H9 (cell line): ENCODE data around the gene GHRHR. TPM values are rescaled to one million over a fixed set of nuclear protein-coding genes. Genes with fewer than 3 reads are reported as not detected.

ENCODE experiments used
- DNase-seq: peaks from one replicate; pipeline ENCODE4 v3.0.0-alpha.2; 2017
- H2AFZ ChIP-seq: one replicate; pipeline ENCODE4 v1.6.1; 2013; ENCODE audit warnings: mild to moderate bottlenecking, low read length, control low read depth, moderate library complexity
- H2AK5ac ChIP-seq: 2 replicates; pipeline ENCODE4 v1.6.1; 2013; ENCODE audit warnings: low read length, control low read depth, mixed read lengths; ENCODE audit not compliant: insufficient read length
- H2BK120ac ChIP-seq: one replicate; pipeline ENCODE4 v1.6.1; 2013; ENCODE audit warnings: low read depth, mild to moderate bottlenecking, low read length, control low read depth, inconsistent platforms; ENCODE audit not compliant: poor library complexity, severe bottlenecking
- H2BK12ac ChIP-seq: 2 replicates; pipeline ENCODE4 v1.6.1; 2013; ENCODE audit warnings: low read length, control low read depth, mixed read lengths, low read depth; ENCODE audit not compliant: insufficient read length
- H2BK15ac ChIP-seq: 2 replicates; pipeline ENCODE4 v1.6.1; 2013; ENCODE audit warnings: low read depth, low read length, control low read depth
- H2BK20ac ChIP-seq: one replicate; pipeline ENCODE4 v1.6.1; 2013; ENCODE audit warnings: low read depth, mild to moderate bottlenecking, low read length, control low read depth, inconsistent platforms; ENCODE audit not compliant: poor library complexity, severe bottlenecking
- H2BK5ac ChIP-seq: 2 replicates; pipeline ENCODE4 v1.6.1; 2013; ENCODE audit warnings: low read length, control low read depth, mixed read lengths; ENCODE audit not compliant: insufficient read length
- H3K14ac ChIP-seq: 2 replicates; pipeline ENCODE4 v1.6.1; 2013; ENCODE audit warnings: low read length, control low read depth; ENCODE audit not compliant: insufficient read depth
- H3K18ac ChIP-seq: 2 replicates; pipeline ENCODE4 v1.6.1; 2013; ENCODE audit warnings: low read depth, mild to moderate bottlenecking, mixed read lengths, low read length, control low read depth; ENCODE audit not compliant: insufficient read length
- H3K23ac ChIP-seq: 2 replicates; pipeline ENCODE4 v1.6.1; 2013; ENCODE audit warnings: low read length, control low read depth, mixed read lengths, low read depth; ENCODE audit not compliant: insufficient read length
- H3K23me2 ChIP-seq: 2 replicates; pipeline ENCODE4 v1.6.1; 2013; ENCODE audit warnings: low read depth, mild to moderate bottlenecking, mixed read lengths, low read length, control low read depth; ENCODE audit not compliant: insufficient read length, poor library complexity, severe bottlenecking
- H3K27ac ChIP-seq: 2 replicates; pipeline ENCODE4 v1.5.1; 2013; ENCODE audit warnings: low read length, control low read depth, mixed read lengths, low read depth; ENCODE audit not compliant: insufficient read length
- H3K27me3 ChIP-seq: 2 replicates; pipeline ENCODE4 v1.6.1; 2013; ENCODE audit warnings: low read length, control low read depth, inconsistent platforms; ENCODE audit not compliant: insufficient read depth
- H3K4ac ChIP-seq: 2 replicates; pipeline ENCODE4 v1.6.1; 2013; ENCODE audit warnings: low read depth, mild to moderate bottlenecking, control low read depth, inconsistent platforms, low read length, moderate library complexity
- H3K4me1 ChIP-seq: 2 replicates; pipeline ENCODE4 v1.6.1; 2013; ENCODE audit warnings: low read length, control low read depth, inconsistent platforms; ENCODE audit not compliant: insufficient read depth
- H3K4me2 ChIP-seq: 2 replicates; pipeline ENCODE4 v1.6.1; 2013; ENCODE audit warnings: low read length, control low read depth, mixed read lengths; ENCODE audit not compliant: insufficient read length, insufficient read depth
- H3K56ac ChIP-seq: 2 replicates; pipeline ENCODE4 v1.6.1; 2013; ENCODE audit warnings: low read depth, mild to moderate bottlenecking, mixed read lengths, low read length, control low read depth; ENCODE audit not compliant: insufficient read length
- H3K79me1 ChIP-seq: 2 replicates; pipeline ENCODE4 v1.6.1; 2013; ENCODE audit warnings: low read depth, mild to moderate bottlenecking, moderate library complexity, low read length, control low read depth, inconsistent platforms; ENCODE audit not compliant: insufficient read depth, poor library complexity, severe bottlenecking
- H3K79me2 ChIP-seq: 2 replicates; pipeline ENCODE4 v1.6.1; 2013; ENCODE audit warnings: low read length, control low read depth, inconsistent platforms; ENCODE audit not compliant: insufficient read depth
- H3K9ac ChIP-seq: 2 replicates; pipeline ENCODE4 v1.6.1; 2013; ENCODE audit warnings: low read length, control low read depth, mixed read lengths; ENCODE audit not compliant: insufficient read length; ENCODE audit errors: extremely low read depth
- H3K9me3 ChIP-seq: one replicate; pipeline ENCODE4 v1.6.1; 2013; ENCODE audit warnings: low read depth, low read length, inconsistent platforms; ENCODE audit not compliant: control insufficient read depth
- H3T11ph ChIP-seq: one replicate; pipeline ENCODE4 v1.6.1; 2013; ENCODE audit warnings: mild to moderate bottlenecking, low read length, control low read depth, inconsistent platforms
- H4K20me1 ChIP-seq: one replicate; pipeline ENCODE4 v1.6.1; 2013; ENCODE audit not compliant: control insufficient read depth, insufficient read length, insufficient read depth
- H4K5ac ChIP-seq: 2 replicates; pipeline ENCODE4 v1.6.1; 2013; ENCODE audit warnings: low read depth, mild to moderate bottlenecking, mixed read lengths, low read length, control low read depth; ENCODE audit not compliant: insufficient read length
- H4K8ac ChIP-seq: replicated peaks from 2 replicates; pipeline ENCODE4 v1.6.1; 2013; ENCODE audit warnings: low read length, control low read depth, mixed read lengths, low read depth; ENCODE audit not compliant: insufficient read length
- H4K91ac ChIP-seq: 2 replicates; pipeline ENCODE4 v1.6.1; 2013; ENCODE audit warnings: low read depth, mild to moderate bottlenecking, moderate library complexity, mixed read lengths, low read length, control low read depth; ENCODE audit not compliant: insufficient read length
- H3K27ac Mint-ChIP-seq, 3 experiments: 2 replicates in 2 of 3; 3 replicates in 1 of 3; pipeline ENCODE4 v1.8.0; 2020 to 2021; ENCODE audit warnings: mixed read lengths in 3 of 3, mild to moderate bottlenecking in 1 of 3, moderate library complexity in 1 of 3
- H3K27me3 Mint-ChIP-seq: 2 replicates; pipeline ENCODE4 v1.8.0; 2021; ENCODE audit warnings: low read depth, mild to moderate bottlenecking, moderate library complexity, mixed read lengths
- H3K36me3 Mint-ChIP-seq, 3 experiments: 2 replicates in 2 of 3; 3 replicates in 1 of 3; pipeline ENCODE4 v1.8.0; 2020 to 2021; ENCODE audit warnings: low read depth in 3 of 3, mixed read lengths in 3 of 3; ENCODE audit not compliant: insufficient read depth in 1 of 3
- H3K4me1 Mint-ChIP-seq, 2 experiments: 2 replicates each; pipeline ENCODE4 v1.8.0; 2020; ENCODE audit warnings: mixed read lengths in 2 of 2
- H3K4me3 Mint-ChIP-seq, 2 experiments: 2 replicates in 1 of 2; 3 replicates in 1 of 2; pipeline ENCODE4 v1.8.0; 2020 to 2021; ENCODE audit warnings: mild to moderate bottlenecking in 2 of 2, mixed read lengths in 2 of 2, moderate library complexity in 1 of 2
- H3K9me3 Mint-ChIP-seq, 2 experiments: 2 replicates in 1 of 2; 3 replicates in 1 of 2; pipeline ENCODE4 v1.8.0; 2020; ENCODE audit warnings: mild to moderate bottlenecking in 2 of 2, mixed read lengths in 2 of 2, moderate library complexity in 1 of 2
- WGBS: extraction: QIAGEN DNeasy Blood & Tissue Kit; methylation state at CpG from one replicate; pipeline ENCODE4 v1.1.7; 2013; ENCODE audit warnings: missing lambda C conversion rate, low lambda C conversion rate, mixed read lengths; ENCODE audit not compliant: insufficient read length; ENCODE audit errors: extremely low coverage; 5-methylcytosine and 5-hydroxymethylcytosine counted together
- total RNA-seq: library from RNA; stranded (reverse); gene quantifications from 2 replicates; pipeline ENCODE4 v1.2.1, GENCODE V29; 2021
- TF ChIP-seq, protein P1 (sequence below): fragments of 200-600 bp; sonication (generic); conservative IDR thresholded peaks from 3 replicates; pipeline ENCODE4 v1.8.0; 2021; ENCODE audit warnings: antibody characterized with exemption, mild to moderate bottlenecking

GHRHR gene
- total RNA-seq, 1 experiment from 2014 or later: 7.4 TPM

DNA sequence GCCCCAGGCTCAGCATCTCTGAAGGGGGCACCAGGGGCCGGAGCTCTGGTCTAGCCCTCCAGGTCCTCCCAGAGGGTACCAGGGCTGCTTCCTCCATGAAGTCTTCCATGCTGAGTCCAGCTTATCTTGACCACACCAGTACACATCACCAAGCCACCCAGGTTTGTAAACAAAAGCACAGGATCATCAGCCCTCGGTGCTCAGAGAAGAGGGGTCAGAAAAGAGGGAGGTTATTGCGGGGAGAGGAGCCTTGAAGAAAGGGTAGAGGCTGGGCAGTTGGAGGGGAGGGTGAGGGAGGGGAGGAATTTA lies 28.2 kb upstream of the GHRHR start:
- Histone ChIP-seq H2BK15ac (no peak overlapping the region), H3K4me1 (no peaks in the 10 kb centered on the region), H3K4ac (no peak overlapping the region), H3K4me2 (no peak overlapping the region), H3K79me1 (no peaks in the 10 kb centered on the region), H2BK5ac (no peak overlapping the region), H3T11ph (no peak overlapping the region), H3K56ac (no peak overlapping the region), H2BK120ac (no peak overlapping the region), H2AK5ac (no peak overlapping the region), H3K9ac (no peak overlapping the region), H2AFZ (no peak overlapping the region), H3K23me2 (peaks cover 3% of the 10 kb centered on the region), H3K23ac (no peak overlapping the region), H4K91ac (no peak overlapping the region), H3K27me3 (no peaks in the 10 kb centered on the region; the same call in 1 of the 2 replicates), H3K79me2 (no peaks in the 10 kb centered on the region), H3K14ac (no peak overlapping the region), H3K18ac (no peak overlapping the region), H2BK20ac (no peak overlapping the region), H2BK12ac (no peak overlapping the region), H4K20me1 (no peaks in the 10 kb centered on the region), H3K9me3 (no peaks in the 10 kb centered on the region), H3K27ac (no peak overlapping the region), H4K8ac (no peak overlapping the region), H4K5ac (no peak overlapping the region)
- no CpG with 5 or more reads among the region's 3 CpGs for WGBS
- TF ChIP-seq, protein P1, sequence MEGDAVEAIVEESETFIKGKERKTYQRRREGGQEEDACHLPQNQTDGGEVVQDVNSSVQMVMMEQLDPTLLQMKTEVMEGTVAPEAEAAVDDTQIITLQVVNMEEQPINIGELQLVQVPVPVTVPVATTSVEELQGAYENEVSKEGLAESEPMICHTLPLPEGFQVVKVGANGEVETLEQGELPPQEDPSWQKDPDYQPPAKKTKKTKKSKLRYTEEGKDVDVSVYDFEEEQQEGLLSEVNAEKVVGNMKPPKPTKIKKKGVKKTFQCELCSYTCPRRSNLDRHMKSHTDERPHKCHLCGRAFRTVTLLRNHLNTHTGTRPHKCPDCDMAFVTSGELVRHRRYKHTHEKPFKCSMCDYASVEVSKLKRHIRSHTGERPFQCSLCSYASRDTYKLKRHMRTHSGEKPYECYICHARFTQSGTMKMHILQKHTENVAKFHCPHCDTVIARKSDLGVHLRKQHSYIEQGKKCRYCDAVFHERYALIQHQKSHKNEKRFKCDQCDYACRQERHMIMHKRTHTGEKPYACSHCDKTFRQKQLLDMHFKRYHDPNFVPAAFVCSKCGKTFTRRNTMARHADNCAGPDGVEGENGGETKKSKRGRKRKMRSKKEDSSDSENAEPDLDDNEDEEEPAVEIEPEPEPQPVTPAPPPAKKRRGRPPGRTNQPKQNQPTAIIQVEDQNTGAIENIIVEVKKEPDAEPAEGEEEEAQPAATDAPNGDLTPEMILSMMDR: no peak
- Mint-ChIP-seq H3K4me3 (no peak overlapping the region), H3K4me1 (peaks cover 6 to 19% of the 10 kb centered on the region in 2 experiments), H3K27ac (no peak overlapping the region), H3K36me3 (no peaks in the 10 kb centered on the region), H3K27me3 (peaks cover 72% of the 10 kb centered on the region), H3K9me3 (no peaks in the 10 kb centered on the region; a peak in 1 of 5 replicates)
- no peak for DNase-seq
